Fibroblast of skin of right biceps (primary cell): ENCODE data around the gene VPS37B.

Experiments
- DNase-seq: peaks from one replicate; pipeline ENCODE4 v3.0.0-alpha.2; 2013

The VPS37B gene

DNA sequence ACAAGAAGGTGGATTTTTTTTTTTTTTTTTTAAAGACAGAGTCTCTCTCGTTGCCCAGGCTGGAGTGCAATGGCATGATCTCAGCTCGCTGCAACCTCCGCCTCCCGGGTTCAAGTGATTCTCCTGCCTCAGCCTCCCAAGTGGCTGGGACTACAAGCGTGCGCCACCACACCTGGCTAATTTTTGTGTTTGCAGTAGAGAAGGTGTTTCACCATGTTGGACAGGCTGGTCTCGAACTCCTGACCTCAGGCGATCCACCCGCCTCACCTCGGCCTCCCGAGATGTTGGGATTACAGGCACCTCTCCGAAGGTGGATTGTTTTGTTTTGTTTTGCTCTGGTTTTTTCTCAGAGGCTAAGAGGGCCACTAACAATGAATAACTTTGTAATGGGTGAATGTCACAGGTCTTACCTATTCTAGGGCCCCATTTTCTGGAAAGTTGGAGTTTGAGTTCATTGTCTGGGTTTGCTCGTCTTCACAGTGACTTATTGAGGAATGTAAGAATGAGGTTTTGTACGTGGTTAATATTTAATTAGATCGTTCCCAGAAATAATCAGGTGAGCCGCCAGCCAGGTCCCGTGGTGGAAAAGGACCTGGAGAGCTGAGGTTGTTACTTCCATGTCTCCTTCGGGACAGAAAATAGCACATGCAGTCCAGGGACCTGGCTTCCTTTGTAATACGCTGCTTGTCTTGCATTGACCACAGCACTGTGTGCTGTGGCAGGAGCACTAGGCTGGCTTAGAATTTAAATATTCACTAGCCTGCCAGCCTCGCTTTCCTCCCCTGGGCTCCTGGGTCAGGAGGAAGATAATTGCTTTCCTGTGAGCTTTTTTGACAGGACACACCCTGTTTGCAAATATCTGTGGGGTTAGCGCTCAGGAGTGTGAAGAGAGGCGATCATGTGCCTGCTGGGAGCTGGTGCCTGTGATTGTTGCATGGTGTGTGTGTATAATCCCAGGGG lies 58.3 kb downstream of the VPS37B start:
- no peak for DNase-seq

GRCh38 chr12:122836027-122836921 lies 59.6 kb downstream of the VPS37B start:
- no peak for DNase-seq

DNA sequence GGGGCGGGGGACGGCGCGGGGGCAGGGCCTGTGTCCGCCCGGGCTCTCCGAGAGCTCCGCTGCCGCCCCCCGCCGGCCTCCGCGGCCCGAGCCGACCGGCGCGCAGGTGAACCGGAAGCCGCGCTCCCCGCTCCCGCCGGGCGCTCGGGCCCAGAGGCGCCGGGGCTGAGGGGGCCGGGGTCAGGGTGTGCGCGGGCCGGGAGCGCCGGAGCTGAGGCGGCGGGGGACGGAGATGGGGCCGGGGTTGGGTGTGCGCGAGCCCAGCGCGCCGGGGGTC lies 60.2 kb downstream of the VPS37B start:
- DNase-seq: no peak

- DNase-seq: peak; percentile 24
Observed at GRCh38 chr12:122834921-122835749, 60.8 kb downstream of the VPS37B start, which contains the start of gene HIP1R. TSS of gene HIP1R (plus strand) at chr12:122835457. CDS start at chr12:122835551, 94 bp downstream.

GRCh38 chr12:122834104-122834920 lies 61.6 kb downstream of the VPS37B start:
- DNase-seq: peak; percentile 31

DNA sequence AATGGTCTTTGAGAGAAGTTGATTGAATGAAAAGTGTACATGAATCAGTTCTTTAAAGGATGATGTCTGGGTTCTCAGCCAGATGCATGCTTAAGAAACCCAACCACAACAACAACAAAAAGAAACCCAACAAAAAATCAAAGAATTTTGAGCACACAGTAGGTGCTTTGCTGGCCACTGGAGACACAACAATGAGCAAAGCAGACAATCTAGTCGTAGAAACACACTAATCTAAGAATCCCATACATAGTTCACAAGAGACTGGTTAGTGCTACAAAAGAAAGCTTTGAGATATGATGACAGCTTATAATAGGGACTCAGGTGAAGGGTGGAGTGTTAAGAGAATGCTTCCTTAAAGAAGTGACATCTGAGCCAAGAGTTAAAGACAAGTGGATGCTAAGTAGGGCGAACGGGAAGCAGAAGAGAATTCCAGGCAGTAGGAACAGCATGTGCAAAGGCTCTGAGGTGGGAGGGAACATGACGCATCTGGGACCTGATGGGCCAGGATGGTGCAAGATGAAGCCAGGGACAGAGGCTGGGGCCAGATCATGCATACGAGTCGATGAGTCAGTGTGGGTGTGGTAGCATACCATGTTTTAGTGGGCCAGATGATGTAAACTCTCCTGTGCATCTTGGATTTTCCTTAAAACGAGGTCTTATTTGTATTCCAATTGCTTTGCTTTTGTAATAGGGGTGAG lies 65.3 kb downstream of the VPS37B start:
- DNase-seq: peak; percentile 76

DNA sequence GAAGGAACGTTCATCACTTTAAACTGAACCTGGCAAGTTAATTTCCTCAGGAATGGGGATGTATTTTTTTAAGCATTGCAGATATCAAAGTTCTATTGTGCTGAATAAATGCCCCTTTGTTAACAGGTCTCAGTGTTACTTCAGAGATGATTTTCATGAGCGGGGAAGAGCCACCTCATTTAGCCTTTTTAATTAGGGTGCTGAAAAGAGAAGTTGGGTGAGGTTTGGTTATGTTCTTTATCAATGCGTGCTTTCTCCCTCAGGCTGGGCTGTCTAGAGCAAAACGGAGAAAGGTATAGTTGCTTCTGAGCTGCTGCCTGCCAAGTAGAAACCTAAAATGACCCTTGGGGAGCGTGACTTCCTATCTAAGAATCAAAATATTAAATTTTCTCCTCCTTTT lies 68.7 kb downstream of the VPS37B start:
- no peak for DNase-seq

DNA sequence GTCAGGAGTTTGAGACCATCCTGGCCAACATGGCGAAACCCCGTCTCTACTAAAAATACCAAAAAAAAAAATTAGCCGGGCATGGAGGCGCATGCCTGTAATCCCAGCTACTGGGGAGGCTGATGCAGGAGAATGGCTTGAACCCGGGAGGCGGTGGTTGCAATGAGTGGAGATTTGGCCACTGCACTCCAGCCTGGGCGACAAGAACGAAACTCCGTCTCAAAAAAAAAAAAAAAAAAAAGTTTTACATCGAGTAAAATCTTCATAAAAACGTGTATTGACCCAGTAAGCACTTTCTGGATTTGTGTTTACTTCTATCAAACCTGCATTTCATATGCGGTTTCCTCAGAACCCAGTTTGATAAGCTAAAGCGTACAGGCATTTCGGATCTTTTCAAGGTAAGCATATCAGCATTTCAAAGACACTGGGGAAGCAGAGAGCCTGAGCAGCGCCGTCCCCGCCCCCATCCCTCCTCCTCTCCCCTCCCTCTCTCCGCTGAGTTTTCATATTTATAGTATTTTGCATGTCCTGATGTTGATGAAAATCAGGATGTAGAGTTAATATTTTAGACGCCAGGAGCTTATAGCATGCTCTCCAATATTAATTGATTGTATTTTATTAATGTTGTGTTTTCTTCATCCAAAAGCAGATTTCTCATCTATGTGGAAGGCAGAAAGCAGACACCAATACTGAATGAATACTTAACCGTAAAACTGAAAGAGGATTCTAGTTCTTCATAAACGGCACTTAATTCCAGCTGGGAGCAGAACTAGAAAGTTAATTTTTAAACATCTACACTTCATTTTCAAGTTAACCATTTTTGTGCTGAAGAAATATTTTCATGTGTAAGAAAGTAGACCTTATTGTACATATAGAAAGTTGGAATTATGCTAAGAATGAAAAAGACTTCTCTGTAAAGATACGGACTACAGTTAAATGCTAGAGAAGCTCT lies 69.9 kb downstream of the VPS37B start:
- no peak for DNase-seq

GRCh38 chr12:122823429-122823828 lies 72.5 kb downstream of the VPS37B start:
- DNase-seq: no peak

GRCh38 chr12:122820838-122821271 lies 75.1 kb downstream of the VPS37B start:
- DNase-seq: no peak

DNA sequence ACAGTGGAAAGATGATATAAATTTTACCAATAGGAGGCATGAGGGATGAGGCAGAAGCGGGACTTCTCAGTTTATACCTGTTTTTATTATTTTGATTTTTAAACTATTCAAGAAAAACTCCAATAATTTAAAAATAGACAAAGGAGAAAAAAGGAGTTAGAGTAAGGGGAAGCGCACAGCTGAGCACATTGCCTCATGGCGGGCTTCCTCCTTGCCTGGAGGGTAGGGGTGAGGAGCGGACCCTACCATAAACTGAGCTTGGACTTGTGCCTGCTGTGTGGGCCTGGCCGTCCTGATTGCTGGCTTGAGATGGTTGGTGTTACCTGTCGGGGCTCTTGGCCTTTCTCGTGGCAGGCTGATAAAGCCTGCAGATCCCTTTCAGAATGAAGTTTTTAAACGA lies 75.8 kb downstream of the VPS37B start:
- DNase-seq: no peak

DNA sequence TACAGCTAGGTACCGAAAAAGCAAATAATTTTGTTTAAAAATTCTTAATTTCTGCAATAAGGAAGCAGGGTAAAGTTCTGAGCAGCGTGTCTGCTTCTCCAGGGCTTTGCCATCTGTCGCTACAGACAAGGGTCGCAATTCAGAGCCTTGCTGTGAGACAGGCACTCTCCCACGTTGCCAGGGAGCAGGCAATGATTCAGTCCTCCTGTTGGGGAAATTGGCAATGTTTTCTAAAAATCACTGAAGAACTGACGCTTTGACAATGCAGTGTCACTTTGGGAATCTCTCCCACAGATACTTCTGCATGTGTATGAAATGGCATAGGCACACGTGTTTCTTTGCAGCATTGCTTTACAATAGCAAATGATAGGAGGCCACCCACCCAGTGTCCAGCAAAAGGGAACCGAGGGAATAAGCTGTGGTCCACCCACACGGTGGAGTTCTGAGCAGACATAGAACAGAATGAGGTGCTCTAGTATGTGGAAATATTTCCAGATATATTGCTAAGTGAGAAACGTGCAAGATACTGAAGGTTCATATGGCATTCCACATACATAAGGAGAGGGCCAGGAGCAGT lies 76.6 kb downstream of the VPS37B start:
- DNase-seq: no peak
